PC-9 (cell line): ENCODE measurements around the gene MAML3. TPM values are rescaled to one million over a fixed set of nuclear protein-coding genes. Genes with fewer than 3 reads are reported as not detected.

Experiments
- BruUV-seq: library from RNA; stranded (reverse); fragments of 400-500 nt; replicated peaks from 2 replicates; lab custom pipeline; 2021; lab: Mats Ljungman, UMichigan
- CTCF ChIA-PET: fragments of 300-600 bp; sonication (Branson Sonifier 250); formaldehyde crosslinking; loops from one replicate; lab custom pipeline; 2022; ENCODE audit warnings: antibody characterized with exemption; lab: Charles Lee
- POLR2A ChIA-PET: fragments of 300-600 bp; sonication (Branson Sonifier 250); formaldehyde crosslinking; loops from one replicate; lab custom pipeline; 2022; ENCODE audit warnings: antibody characterized with exemption; ENCODE audit not compliant: unreplicated experiment; lab: Charles Lee
- DNase-seq, 2 experiments: peaks; one replicate each; pipeline versions ENCODE4 v3.0.0 to v3.0.0-alpha.2; 2015 to 2022; ENCODE audit warnings: mixed read lengths in 1 of 2
- H2AFZ ChIP-seq: fragments of 200-600 bp; sonication (generic); 2 replicates; pipeline ENCODE4 v1.8.1; 2017; ENCODE audit warnings: antibody characterized with exemption
- H3F3A ChIP-seq: fragments of 200-600 bp; sonication (generic); 2 replicates; pipeline ENCODE4 v1.8.1; 2017; ENCODE audit warnings: antibody characterized with exemption, mild to moderate bottlenecking, low read depth; ENCODE audit not compliant: insufficient read depth
- H3K27ac ChIP-seq: fragments of 200-600 bp; sonication (generic); 2 replicates; pipeline ENCODE4 v1.6.1; 2016; ENCODE audit warnings: mixed run types
- H3K27me3 ChIP-seq: fragments of 200-600 bp; sonication (generic); 2 replicates; pipeline ENCODE4 v1.6.1; 2016; ENCODE audit warnings: low read depth, mixed run types; ENCODE audit not compliant: insufficient read depth
- H3K36me3 ChIP-seq: fragments of 200-600 bp; sonication (generic); 2 replicates; pipeline ENCODE4 v1.6.1; 2016; ENCODE audit warnings: low read depth, mixed run types
- H3K4me1 ChIP-seq: fragments of 200-600 bp; sonication (generic); replicated peaks from 2 replicates; pipeline ENCODE4 v1.6.1; 2016; ENCODE audit warnings: mixed run types; ENCODE audit not compliant: insufficient read depth
- H3K4me2 ChIP-seq: fragments of 200-600 bp; sonication (generic); 2 replicates; pipeline ENCODE4 v1.6.1; 2017; ENCODE audit warnings: mixed run types
- H3K4me3 ChIP-seq: fragments of 200-600 bp; sonication (generic); 2 replicates; pipeline ENCODE4 v1.6.1; 2016; ENCODE audit warnings: mixed run types
- H3K79me2 ChIP-seq: fragments of 200-600 bp; sonication (generic); 2 replicates; pipeline ENCODE4 v1.6.1; 2017; ENCODE audit warnings: low read depth, mixed run types
- H3K9me2 ChIP-seq: fragments of 200-600 bp; sonication (generic); 2 replicates; pipeline ENCODE4 v1.8.1; 2017; ENCODE audit warnings: mild to moderate bottlenecking; ENCODE audit not compliant: insufficient read depth
- H3K9me3 ChIP-seq: fragments of 200-600 bp; sonication (generic); 2 replicates; pipeline ENCODE4 v1.8.1; 2016; ENCODE audit warnings: low read depth; ENCODE audit not compliant: insufficient read depth
- H4K20me1 ChIP-seq: fragments of 200-600 bp; sonication (generic); 2 replicates; pipeline ENCODE4 v1.8.1; 2017; ENCODE audit not compliant: insufficient read depth
- EZH2 ChIP-seq: fragments of 200-600 bp; sonication (generic); IDR thresholded peaks from 2 replicates; pipeline ENCODE4 v1.8.0; 2017; ENCODE audit warnings: antibody characterized with exemption, low read depth
- intact Hi-C: fragments of 100-400 bp; cut with micrococcal nuclease; formaldehyde crosslinking; loops from one replicate; pipeline ENCODE4 v1.10.0; 2022; ENCODE audit not compliant: unreplicated experiment
- total RNA-seq: library from RNA; stranded (reverse); gene quantifications from 2 replicates; pipeline ENCODE4 v1.2.3, GENCODE V29; 2021
- TF ChIP-seq, protein P1 (sequence below): fragments of 200-600 bp; sonication (generic); conservative IDR thresholded peaks from 2 replicates; pipeline ENCODE4 v1.6.1; 2017; ENCODE audit warnings: mixed run types, antibody characterized with exemption, mild to moderate bottlenecking, moderate library complexity

Gene MAML3
- total RNA-seq, 1 experiment from 2014 or later: 15.2 TPM

DNA sequence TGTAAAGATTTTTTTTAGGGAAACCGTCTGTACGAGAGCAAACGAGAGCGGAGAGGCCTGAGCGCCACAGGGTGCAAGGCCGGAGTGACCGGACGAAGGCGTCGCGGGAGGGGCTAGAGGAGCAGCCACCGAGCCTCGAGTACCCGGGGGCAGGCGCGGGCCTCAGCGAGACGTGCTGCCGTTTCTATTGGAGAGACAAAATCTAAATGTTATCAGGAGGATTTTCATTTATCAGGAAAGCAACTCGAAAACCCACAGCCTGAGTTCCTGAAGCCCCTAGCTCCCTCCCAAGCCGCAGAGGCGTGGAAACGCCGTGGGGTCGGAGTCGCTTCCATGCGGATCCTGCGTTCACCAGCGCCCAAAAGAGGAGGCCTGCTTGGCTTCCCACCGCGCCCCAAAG, 294.1 kb downstream of the MAML3 start:
- intact Hi-C loops: no loop called here
- Histone ChIP-seq H3K4me3 (no peak overlapping the region), H3K4me2 (no peak overlapping the region), H3K79me2 (no peaks in the 10 kb centered on the region), H3K36me3 (no peaks in the 10 kb centered on the region), H2AFZ (no peak overlapping the region), H4K20me1 (no peaks in the 10 kb centered on the region; the same call in 1 of the 2 replicates), H3K27me3 (no peaks in the 10 kb centered on the region), H3F3A (no peaks in the 10 kb centered on the region), H3K9me3 (no peaks in the 10 kb centered on the region), H3K4me1 (peaks cover 6% of the 10 kb centered on the region; the same call in 1 of the 2 replicates), H3K27ac (no peak overlapping the region), H3K9me2 (no peaks in the 10 kb centered on the region)
- ChIA-PET CTCF (no interaction called here), POLR2A (no interaction called here)
- no TSS peak for BruUV-seq
- DNase-seq: no peak
- TF ChIP-seq EZH2: no peak

GRCh38 chr4:139858436-139859205, 295.4 kb downstream of the MAML3 start:
- no peak overlapping the region for H2AFZ ChIP-seq
- intact Hi-C loops: no loop called here
- TF ChIP-seq, protein P1, sequence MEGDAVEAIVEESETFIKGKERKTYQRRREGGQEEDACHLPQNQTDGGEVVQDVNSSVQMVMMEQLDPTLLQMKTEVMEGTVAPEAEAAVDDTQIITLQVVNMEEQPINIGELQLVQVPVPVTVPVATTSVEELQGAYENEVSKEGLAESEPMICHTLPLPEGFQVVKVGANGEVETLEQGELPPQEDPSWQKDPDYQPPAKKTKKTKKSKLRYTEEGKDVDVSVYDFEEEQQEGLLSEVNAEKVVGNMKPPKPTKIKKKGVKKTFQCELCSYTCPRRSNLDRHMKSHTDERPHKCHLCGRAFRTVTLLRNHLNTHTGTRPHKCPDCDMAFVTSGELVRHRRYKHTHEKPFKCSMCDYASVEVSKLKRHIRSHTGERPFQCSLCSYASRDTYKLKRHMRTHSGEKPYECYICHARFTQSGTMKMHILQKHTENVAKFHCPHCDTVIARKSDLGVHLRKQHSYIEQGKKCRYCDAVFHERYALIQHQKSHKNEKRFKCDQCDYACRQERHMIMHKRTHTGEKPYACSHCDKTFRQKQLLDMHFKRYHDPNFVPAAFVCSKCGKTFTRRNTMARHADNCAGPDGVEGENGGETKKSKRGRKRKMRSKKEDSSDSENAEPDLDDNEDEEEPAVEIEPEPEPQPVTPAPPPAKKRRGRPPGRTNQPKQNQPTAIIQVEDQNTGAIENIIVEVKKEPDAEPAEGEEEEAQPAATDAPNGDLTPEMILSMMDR: no peak
- TF ChIP-seq EZH2: no peak

GRCh38 chr4:139857977-139858376, 296.0 kb downstream of the MAML3 start:
- Histone ChIP-seq H3F3A (no peaks in the 10 kb centered on the region), H3K36me3 (no peaks in the 10 kb centered on the region), H3K4me1 (peaks cover 6% of the 10 kb centered on the region; the same call in 1 of the 2 replicates), H3K27ac (no peak overlapping the region), H2AFZ (no peak overlapping the region), H4K20me1 (no peaks in the 10 kb centered on the region; the same call in 1 of the 2 replicates), H3K27me3 (no peaks in the 10 kb centered on the region), H3K4me2 (no peak overlapping the region), H3K9me2 (no peaks in the 10 kb centered on the region), H3K9me3 (no peaks in the 10 kb centered on the region), H3K79me2 (no peaks in the 10 kb centered on the region), H3K4me3 (no peak overlapping the region)
- ChIA-PET CTCF (no interaction called here), POLR2A (interaction anchor here (0.6 kb wide), 1 partner anchor 262 kb away, joined by 3 read pairs; no protein-coding TSS in a partner anchor)
- intact Hi-C loops: no loop called here
- DNase-seq: no peak
- no TSS peak for BruUV-seq
- TF ChIP-seq, protein P1: no peak
- no peak for TF ChIP-seq EZH2

More at GRCh38 chr4:139858436-139859205, 295.4 kb downstream of the MAML3 start:
- ChIA-PET CTCF (no interaction called here), POLR2A (no interaction called here)
- H3K4me1 ChIP-seq: peaks cover 6% of the 10 kb centered on the region; the same call in 1 of the 2 replicates
- no peak overlapping the region for H3K27ac ChIP-seq
- no peaks in the 10 kb centered on the region for H3K36me3 ChIP-seq
- no peaks in the 10 kb centered on the region for H3K9me3 ChIP-seq
- no peak for DNase-seq
- no peaks in the 10 kb centered on the region for H3K9me2 ChIP-seq
- no peak overlapping the region for H3K4me2 ChIP-seq
- no peaks in the 10 kb centered on the region for H3K27me3 ChIP-seq
- no peaks in the 10 kb centered on the region for H3K79me2 ChIP-seq
- H3F3A ChIP-seq: no peaks in the 10 kb centered on the region
- H4K20me1 ChIP-seq: no peaks in the 10 kb centered on the region; the same call in 1 of the 2 replicates
- no TSS peak for BruUV-seq
- no peak overlapping the region for H3K4me3 ChIP-seq
